ENCODE measurements around the gene C4BPB.

The C4BPB gene

GRCh38 chr1:207069858-207070506 is 18.7 kb upstream of the C4BPB start:
- Histone ChIP-seq H3K9me3 (ENCODE audit: severe bottlenecking) (no peaks in the 10 kb centered on the region), H3K27me3 (ENCODE audit: insufficient read depth, poor library complexity, severe bottlenecking) (no peaks in the 10 kb centered on the region), H3K27ac (ENCODE audit: poor library complexity, severe bottlenecking) (no peak overlapping the region), H3K4me3 (ENCODE audit: severe bottlenecking) (no peak overlapping the region), H3K36me3 (ENCODE audit: low read depth) (peaks cover 33% of the 10 kb centered on the region), H3K4me1 (ENCODE audit: insufficient read depth, poor library complexity, severe bottlenecking) (peaks cover 15% of the 10 kb centered on the region)
- ATAC-seq (ENCODE audit: low read depth), result no peak
- no peak for TF ChIP-seq CTCF (IDR thresholded peaks at IDR 0.05; ENCODE audit: poor library complexity, severe bottlenecking)
- no peak for DNase-seq (ENCODE audit: low spot score)

- TF ChIP-seq CTCF (IDR thresholded peaks at IDR 0.05; ENCODE audit: poor library complexity, severe bottlenecking), result no peak
Measured at GRCh38 chr1:207070811-207071210, 17.8 kb upstream of the C4BPB start.

GRCh38 chr1:207071426-207071825 is 17.2 kb upstream of the C4BPB start:
- Histone ChIP-seq H3K36me3 (ENCODE audit: low read depth) (peaks cover 31% of the 10 kb centered on the region), H3K4me1 (ENCODE audit: insufficient read depth, poor library complexity, severe bottlenecking) (peaks cover 15% of the 10 kb centered on the region), H3K9me3 (ENCODE audit: severe bottlenecking) (no peaks in the 10 kb centered on the region), H3K4me3 (ENCODE audit: severe bottlenecking) (no peak overlapping the region), H3K27me3 (ENCODE audit: insufficient read depth, poor library complexity, severe bottlenecking) (no peaks in the 10 kb centered on the region), H3K27ac (ENCODE audit: poor library complexity, severe bottlenecking) (no peak overlapping the region)
- no peak for DNase-seq (ENCODE audit: low spot score)
- no peak for TF ChIP-seq CTCF (IDR thresholded peaks at IDR 0.05; ENCODE audit: poor library complexity, severe bottlenecking)
- ATAC-seq (ENCODE audit: low read depth), result no peak

More at GRCh38 chr1:207070811-207071210, 17.8 kb upstream of the C4BPB start:
- Histone ChIP-seq H3K27me3 (ENCODE audit: insufficient read depth, poor library complexity, severe bottlenecking) (no peaks in the 10 kb centered on the region), H3K9me3 (ENCODE audit: severe bottlenecking) (no peaks in the 10 kb centered on the region), H3K4me1 (ENCODE audit: insufficient read depth, poor library complexity, severe bottlenecking) (peaks cover 15% of the 10 kb centered on the region), H3K36me3 (ENCODE audit: low read depth) (peaks cover 36% of the 10 kb centered on the region), H3K27ac (ENCODE audit: poor library complexity, severe bottlenecking) (no peak overlapping the region), H3K4me3 (ENCODE audit: severe bottlenecking) (no peak overlapping the region)
- ATAC-seq (ENCODE audit: low read depth) (no peak), DNase-seq (ENCODE audit: low spot score) (no peak)

- no peak for DNase-seq (ENCODE audit: low spot score)
- Histone ChIP-seq H3K9me3 (ENCODE audit: severe bottlenecking) (no peaks in the 10 kb centered on the region), H3K36me3 (ENCODE audit: low read depth) (peaks cover 31% of the 10 kb centered on the region), H3K27ac (ENCODE audit: poor library complexity, severe bottlenecking) (no peak overlapping the region), H3K4me3 (ENCODE audit: severe bottlenecking) (no peak overlapping the region), H3K27me3 (ENCODE audit: insufficient read depth, poor library complexity, severe bottlenecking) (no peaks in the 10 kb centered on the region), H3K4me1 (ENCODE audit: insufficient read depth, poor library complexity, severe bottlenecking) (peaks cover 15% of the 10 kb centered on the region)
- no peak for TF ChIP-seq CTCF (IDR thresholded peaks at IDR 0.05; ENCODE audit: poor library complexity, severe bottlenecking)
- no peak for ATAC-seq (ENCODE audit: low read depth)
Measured at GRCh38 chr1:207072233-207072632, 16.4 kb upstream of the C4BPB start.
